K562 (cell line): Measurements from ENCODE around the gene PDE1A. TPM values are rescaled to one million over a fixed set of nuclear protein-coding genes. Genes with fewer than 3 reads are reported as not detected.

Experiments
- ATAC-seq: fragments of 200-7000 bp; cut with Tn5 transposase; 3 replicates; pipeline ENCODE4 v1.9.1; 2020; ENCODE audit warnings: moderate library complexity
- BruUV-seq: library from RNA; stranded (reverse); fragments of 400-500 nt; replicated peaks from 2 replicates; lab custom pipeline; 2021; lab: Mats Ljungman, UMichigan
- CTCF ChIA-PET: fragments of 300-600 bp; formaldehyde crosslinking; extraction: SDS; loops from one replicate; lab custom pipeline; 2021; ENCODE audit warnings: low intra/inter-chr PET ratio; lab: Yijun Ruan, JAX
- POLR2A ChIA-PET: fragments of 300-600, 350-650 bp; sonication (Branson Sonifier 250); formaldehyde crosslinking; extraction: SDS; loops from one replicate; lab custom pipeline; 2021; ENCODE audit warnings: antibody characterized with exemption, inconsistent platforms; lab: Yijun Ruan, JAX
- DNase-seq, 4 experiments: peaks; one replicate each; pipeline versions ENCODE4 v3.0.0 to v3.0.0-alpha.2; 2011 to 2018; ENCODE audit warnings: low spot score in 3 of 4, mixed read lengths in 3 of 4; ENCODE audit errors: extremely low read depth in 1 of 4
- FAIRE-seq: peaks from 2 replicates; lab custom pipeline; 2011; peaks lifted over from hg19 to GRCh38; lab: Jason Lieb, UNC
- H2AFZ ChIP-seq: 2 replicates; pipeline ENCODE4 v1.6.0; 2011; ENCODE audit warnings: low read depth, low read length, control low read depth, inconsistent platforms
- H3K27ac ChIP-seq: fragments of 200-600 bp; 3 replicates; pipeline ENCODE4 v1.8.0; 2011; ENCODE audit warnings: low read depth, mild to moderate bottlenecking, control low read depth, inconsistent platforms, low read length, moderate library complexity, mixed read lengths; ENCODE audit errors: extremely low read depth
- H3K27me3 ChIP-seq, 2 experiments: fragments of 300-600 bp in 1 of 2; 2 replicates in 1 of 2; 3 replicates in 1 of 2; pipeline versions ENCODE4 v1.6.0 to v1.8.0; 2011; ENCODE audit warnings: inconsistent platforms in 2 of 2, low read length in 2 of 2, mild to moderate bottlenecking in 1 of 2, mixed read lengths in 1 of 2, moderate library complexity in 1 of 2; ENCODE audit not compliant: control insufficient read depth in 2 of 2, insufficient read depth in 2 of 2
- H3K36me3 ChIP-seq: fragments of 300-600 bp; 3 replicates; pipeline ENCODE4 v1.8.0; 2011; ENCODE audit warnings: mild to moderate bottlenecking, low read length, inconsistent platforms; ENCODE audit not compliant: control insufficient read depth, insufficient read depth
- H3K4me1 ChIP-seq, 2 experiments: fragments of 200-600 bp in 1 of 2; replicated peaks in 1 of 2; 2 replicates in 1 of 2; 3 replicates in 1 of 2; pipeline versions ENCODE4 v1.5.1 to v1.8.0; 2011; ENCODE audit warnings: inconsistent platforms in 2 of 2, low read length in 2 of 2, mild to moderate bottlenecking in 1 of 2, mixed read lengths in 1 of 2, moderate library complexity in 1 of 2; ENCODE audit not compliant: control insufficient read depth in 2 of 2, insufficient read depth in 2 of 2
- H3K4me2 ChIP-seq: 2 replicates; pipeline ENCODE4 v1.6.1; 2011; ENCODE audit warnings: low read length, control low read depth, inconsistent platforms, mixed read lengths; ENCODE audit not compliant: insufficient read depth
- H3K4me3 ChIP-seq: fragments of 200-600 bp; sonication (generic), shearing (Covaris generic); 2 replicates; pipeline ENCODE4 v1.5.1; 2016; ENCODE audit warnings: control low read depth, inconsistent platforms
- H3K79me2 ChIP-seq: fragments of 200-600 bp; 3 replicates; pipeline ENCODE4 v1.8.0; 2011; ENCODE audit warnings: low read length, inconsistent platforms; ENCODE audit not compliant: control insufficient read depth, insufficient read depth
- H3K9ac ChIP-seq, 2 experiments: 2 replicates each; pipeline versions ENCODE4 v1.6.0 to v1.6.1; 2011; ENCODE audit warnings: low read depth in 2 of 2, low read length in 2 of 2, control low read depth in 1 of 2, inconsistent platforms in 1 of 2, mild to moderate bottlenecking in 1 of 2, mixed read lengths in 1 of 2; ENCODE audit not compliant: insufficient read depth in 1 of 2
- H3K9me1 ChIP-seq: one replicate; pipeline ENCODE4 v1.6.0; 2011; ENCODE audit warnings: inconsistent platforms, mild to moderate bottlenecking, low read length, moderate library complexity; ENCODE audit not compliant: control insufficient read depth, insufficient read depth
- H3K9me3 ChIP-seq: replicated peaks from 2 replicates; pipeline ENCODE4 v1.5.1; 2011; ENCODE audit warnings: low read depth, low read length, inconsistent platforms; ENCODE audit not compliant: control insufficient read depth, insufficient read depth
- H4K20me1 ChIP-seq: replicated peaks from 2 replicates; pipeline ENCODE4 v1.6.1; 2011; ENCODE audit warnings: low read length, inconsistent platforms, mixed read lengths; ENCODE audit not compliant: control insufficient read depth, insufficient read depth
- ARID2 ChIP-seq: fragments of 450-650 bp; IDR thresholded peaks from 2 replicates; pipeline ENCODE4 v1.6.1; 2017; ENCODE audit warnings: antibody characterized with exemption, mild to moderate bottlenecking
- CBX2 ChIP-seq: fragments of 200-600 bp; sonication (generic); IDR thresholded peaks from one replicate; pipeline ENCODE4 v1.6.1; 2012; ENCODE audit warnings: mild to moderate bottlenecking, low read length, inconsistent platforms; ENCODE audit not compliant: insufficient read depth, poor library complexity, severe bottlenecking
- MCM7 ChIP-seq, 2 experiments: fragments of 450-650 bp; IDR thresholded peaks; 2 replicates each; pipeline ENCODE4 v1.6.1; 2016 to 2018
- MLX ChIP-seq, 2 experiments: fragments of 450-650 bp in 1 of 2; sonication (generic) in 1 of 2; formaldehyde crosslinking; conservative IDR thresholded peaks; 2 replicates each; pipeline versions ENCODE4 v1.4.0 to v1.8.1; 2020 to 2022; ENCODE audit warnings: mild to moderate bottlenecking in 1 of 2, missing genetic modification reagents in 1 of 2
- NCOA6 ChIP-seq: fragments of 450-650 bp; IDR thresholded peaks from 2 replicates; pipeline ENCODE4 v1.6.1; 2017; ENCODE audit warnings: mild to moderate bottlenecking
- NFXL1 ChIP-seq: fragments of 450-650 bp; formaldehyde crosslinking; IDR thresholded peaks from 2 replicates; pipeline ENCODE4 v1.4.0; 2021; ENCODE audit warnings: mild to moderate bottlenecking
- NR3C1 ChIP-seq: sonication (generic); formaldehyde crosslinking; IDR thresholded peaks from 2 replicates; pipeline ENCODE4 v1.8.1; 2022; ENCODE audit warnings: missing genetic modification reagents
- NRF1 ChIP-seq, 2 experiments: fragments of 450-650 bp; IDR thresholded peaks in 1 of 2; conservative IDR thresholded peaks in 1 of 2; 2 replicates each; pipeline ENCODE4 v1.6.1; 2014; ENCODE audit warnings: mild to moderate bottlenecking in 2 of 2
- PCBP1 ChIP-seq: fragments of 200-400 bp; formaldehyde crosslinking; IDR thresholded peaks from 2 replicates; pipeline ENCODE4 v1.6.1; 2018; ENCODE audit warnings: mild to moderate bottlenecking, low read depth, low read length; ENCODE audit not compliant: poor library complexity, severe bottlenecking
- PRDM10 ChIP-seq: fragments of 450-650 bp; IDR thresholded peaks from 2 replicates; pipeline ENCODE4 v1.6.1; 2018; ENCODE audit not compliant: partially characterized antibody
- PRPF4 ChIP-seq: fragments of 200-400 bp; formaldehyde crosslinking; IDR thresholded peaks from one replicate; pipeline ENCODE4 v1.6.1; 2017; ENCODE audit warnings: low read length, low read depth, mild to moderate bottlenecking; ENCODE audit not compliant: insufficient read depth, poor library complexity, severe bottlenecking
- USF1 ChIP-seq: sonication (generic); formaldehyde crosslinking; IDR thresholded peaks from 2 replicates; pipeline ENCODE4 v1.9.0; 2022; ENCODE audit warnings: mild to moderate bottlenecking, missing genetic modification reagents
- ZNF740 ChIP-seq, 3 experiments: fragments of 200-800 bp in 1 of 3; sonication (Bioruptor generic) in 1 of 3; sonication (generic) in 1 of 3; formaldehyde crosslinking in 1 of 3; IDR thresholded peaks; 2 replicates each; pipeline versions ENCODE4 v1.6.1 to v1.8.0; 2016 to 2022; ENCODE audit warnings: mild to moderate bottlenecking in 2 of 3, missing compliant biosample characterization in 2 of 3, missing genetic modification characterization in 2 of 3, missing genetic modification reagents in 1 of 3
- WGBS: fragments of 100-300 bp; shearing (Covaris generic); methylation state at CpG from one replicate; pipeline ENCODE4 v1.1.6; 2016; ENCODE audit warnings: low coverage, mixed read lengths; ENCODE audit not compliant: insufficient coverage; ENCODE audit errors: missing lambda C conversion rate; 5-methylcytosine and 5-hydroxymethylcytosine counted together
- in situ Hi-C: fragments of 300-500 bp; cut with MboI; formaldehyde crosslinking; loops from 4 replicates; pipeline ENCODE4 v1.15.0; 2018; ENCODE audit warnings: inconsistent platforms, mixed read lengths
- intact Hi-C: fragments of 100-400 bp; cut with micrococcal nuclease; formaldehyde crosslinking; loops from 2 replicates; pipeline ENCODE4 v1.14.2; 2022
- polyA plus RNA-seq, 8 experiments: library from polyadenylated mRNA; depleted of rRNA in 4 of 8; stranded (reverse) in 5 of 8; unstranded in 3 of 8; fragments of >200 nt; fragmentation: Nextera tagmentation in 2 of 8; fragmentation: Illumina TruSeq in 1 of 8; extraction: Ambion mirVana in 2 of 8; extraction: Trizol in 1 of 8; gene quantifications; 2 replicates each; pipeline versions ENCODE4 v1.2.1 to v1.2.3, GENCODE V29; 2011 to 2014; ENCODE audit warnings: inconsistent platforms in 1 of 8, missing spikeins in 1 of 8
- total RNA-seq, 7 experiments: library from RNA; depleted of rRNA in 6 of 7; stranded (reverse); fragments of >200 nt in 6 of 7; fragmentation: Illumina TruSeq in 2 of 7; extraction: Trizol in 2 of 7; gene quantifications; 2 replicates each; pipeline versions ENCODE4 v1.2.1 to v1.2.3, GENCODE V29; 2011 to 2021; ENCODE audit warnings: low replicate concordance in 1 of 7

PDE1A gene
- total and polyA plus RNA-seq, 9 of the 15 experiments (the other 6 are each of a cell fraction or from before 2014, with no cell fraction given), result 0.14 to 0.91 (median 0.32) TPM

GRCh38 chr2:182163878-182164277 lies 263.0 kb downstream of the PDE1A start:
- H3K9me3 ChIP-seq, result no peaks in the 10 kb centered on the region
- H4K20me1 ChIP-seq, result no peaks in the 10 kb centered on the region
- no peak overlapping the region for H3K9ac ChIP-seq
- H3K27me3 ChIP-seq, result no peaks in the 10 kb centered on the region
- H3K9me1 ChIP-seq, result no peaks in the 10 kb centered on the region
- intact Hi-C loops (no loop called here), in situ Hi-C loops (no loop called here)
- no peak overlapping the region for H3K27ac ChIP-seq
- H3K79me2 ChIP-seq, result no peaks in the 10 kb centered on the region
- no peak for FAIRE-seq
- H3K36me3 ChIP-seq, result no peaks in the 10 kb centered on the region
- POLR2A ChIA-PET, result no interaction called here
- 2% methylated on average over 3 of the region's 3 CpGs for WGBS
- BruUV-seq, result no TSS peak
- no peak for ATAC-seq
- H3K4me2 ChIP-seq, result no peak overlapping the region
- DNase-seq, result no peak
- TF ChIP-seq NFXL1 (CRISPR knock-in tag) (no peak), PRDM10 (no peak), ZNF740 (CRISPR knock-in tag; IDR thresholded peaks at IDR 0.05) (no peak), ZNF740 (tag; IDR thresholded peaks at IDR 0.05) (no peak), MLX (CRISPR knock-in tag; conservative IDR thresholded peaks at IDR 0.05) (no peak), CBX2 (no peak), MCM7 (IDR thresholded peaks at IDR 0.05) (no peak), ARID2 (no peak), USF1 (CRISPR knock-in tag) (no peak), NRF1 (conservative IDR thresholded peaks at IDR 0.05 in 1 of 2, IDR thresholded peaks at IDR 0.05 in 1 of 2) (no peak), NR3C1 (CRISPR knock-in tag) (no peak), NCOA6 (no peak), PRPF4 (no peak), PCBP1 (no peak)
- TF ChIP-seq, all 486 proteins: peak for 0
- H2AFZ ChIP-seq, result no peak overlapping the region
- CTCF ChIA-PET, result no interaction called here
- H3K4me1 ChIP-seq, result no peaks in the 10 kb centered on the region
- no peak overlapping the region for H3K4me3 ChIP-seq
